ENCODE data around the gene ELOVL4.

ELOVL4 gene

GRCh38 chr6:79894939-79895338 lies 52.4 kb downstream of the ELOVL4 start:
- Histone ChIP-seq H3K4me1 (ENCODE audit: insufficient read depth, low read length) (no peaks in the 10 kb centered on the region), H3K36me3 (ENCODE audit: insufficient read depth, low read length) (no peaks in the 10 kb centered on the region), H3K9me3 (ENCODE audit: control insufficient read depth, insufficient read depth, low read length) (peaks cover 4% of the 10 kb centered on the region), H3K9ac (ENCODE audit: low read depth, low read length) (no peak overlapping the region)

DNA sequence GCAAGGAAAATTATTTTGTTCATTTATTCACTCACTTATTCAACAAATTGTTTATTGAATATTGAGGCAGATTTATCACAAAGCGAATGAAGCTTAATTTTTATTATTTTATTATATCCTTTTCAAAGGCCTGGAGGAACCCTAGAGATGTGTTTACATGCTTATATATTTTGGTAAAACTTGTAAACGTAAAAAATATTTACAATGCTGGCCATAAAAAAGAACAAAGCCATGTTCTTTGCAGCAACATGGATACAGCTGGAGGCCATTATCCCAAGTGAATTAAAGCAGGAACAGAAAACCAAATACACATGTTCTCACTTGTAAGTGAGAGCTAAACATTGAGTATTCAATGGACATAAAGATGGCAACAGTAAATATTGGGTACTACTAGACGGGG lies 58.8 kb downstream of the ELOVL4 start:
- no peak overlapping the region for H3K9ac ChIP-seq (ENCODE audit: low read depth, low read length)
- no peaks in the 10 kb centered on the region for H3K36me3 ChIP-seq (ENCODE audit: insufficient read depth, low read length)
- H3K4me1 ChIP-seq (ENCODE audit: insufficient read depth, low read length) = no peaks in the 10 kb centered on the region
- H3K9me3 ChIP-seq (ENCODE audit: control insufficient read depth, insufficient read depth, low read length) = peaks cover 4% of the 10 kb centered on the region

DNA sequence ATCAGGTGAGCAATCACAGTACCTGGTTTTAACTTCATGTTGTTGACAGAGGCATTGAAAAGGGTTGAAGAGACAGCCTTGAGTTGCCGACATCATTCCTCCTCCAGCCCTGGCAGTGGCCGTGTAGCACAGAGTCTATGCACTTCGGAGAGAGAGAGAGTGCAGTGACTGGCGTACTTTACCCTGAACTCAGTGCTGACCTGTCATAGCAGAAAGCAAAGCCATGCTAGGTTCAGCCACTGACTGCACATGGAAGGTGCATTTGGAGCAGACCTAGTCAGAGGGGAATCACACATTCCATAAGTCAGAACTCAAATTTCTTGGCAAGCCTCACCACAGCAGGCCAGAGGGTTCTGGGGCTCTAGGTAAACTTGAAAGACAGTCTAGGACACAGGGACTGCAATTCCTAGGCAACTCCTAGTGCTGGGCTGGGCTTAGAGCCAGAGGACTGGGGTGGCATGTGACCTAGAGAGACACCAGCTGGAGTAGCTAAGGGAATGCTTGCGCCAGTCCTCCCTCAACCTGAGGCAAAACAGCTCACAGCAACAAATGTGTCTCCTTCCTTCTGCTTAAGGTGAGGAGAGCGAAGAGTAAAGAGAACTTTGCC lies 69.1 kb downstream of the ELOVL4 start:
- Histone ChIP-seq H3K9ac (ENCODE audit: low read depth, low read length) (no peak overlapping the region), H3K4me1 (ENCODE audit: insufficient read depth, low read length) (no peaks in the 10 kb centered on the region), H3K36me3 (ENCODE audit: insufficient read depth, low read length) (no peaks in the 10 kb centered on the region), H3K9me3 (ENCODE audit: control insufficient read depth, insufficient read depth, low read length) (no peaks in the 10 kb centered on the region)

GRCh38 chr6:79874531-79875134 lies 72.7 kb downstream of the ELOVL4 start:
- Histone ChIP-seq H3K4me1 (ENCODE audit: insufficient read depth, low read length) (no peaks in the 10 kb centered on the region), H3K9me3 (ENCODE audit: control insufficient read depth, insufficient read depth, low read length) (no peaks in the 10 kb centered on the region), H3K36me3 (ENCODE audit: insufficient read depth, low read length) (no peaks in the 10 kb centered on the region), H3K9ac (ENCODE audit: low read depth, low read length) (no peak overlapping the region)

DNA sequence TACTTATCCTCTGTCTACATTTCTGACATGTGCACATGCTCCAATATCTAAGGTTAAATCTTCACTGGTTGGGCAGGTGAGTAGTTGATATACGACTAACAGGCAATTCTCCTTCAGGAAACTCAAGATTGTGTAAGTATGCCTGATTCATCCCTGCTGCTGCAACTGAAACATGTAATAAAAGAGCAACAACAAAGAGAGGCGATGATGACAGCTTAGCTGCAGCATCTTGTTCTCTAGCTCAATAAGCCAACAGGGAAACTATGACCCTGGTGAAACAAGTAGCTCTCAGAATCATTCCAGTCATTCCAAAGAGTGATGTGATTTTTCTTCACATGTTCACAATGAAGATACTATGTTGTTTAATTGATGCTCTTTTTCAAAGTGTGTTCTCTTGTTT lies 74.4 kb downstream of the ELOVL4 start:
- 0 out of 2 replicates have a peak, but pooled peaks cover 3% of the 10 kb centered on the region for H3K4me1 ChIP-seq (ENCODE audit: insufficient read depth, low read length)
- no peak overlapping the region for H3K9ac ChIP-seq (ENCODE audit: low read depth, low read length)
- H3K9me3 ChIP-seq (ENCODE audit: control insufficient read depth, insufficient read depth, low read length) = no peaks in the 10 kb centered on the region
- no peaks in the 10 kb centered on the region for H3K36me3 ChIP-seq (ENCODE audit: insufficient read depth, low read length)

DNA sequence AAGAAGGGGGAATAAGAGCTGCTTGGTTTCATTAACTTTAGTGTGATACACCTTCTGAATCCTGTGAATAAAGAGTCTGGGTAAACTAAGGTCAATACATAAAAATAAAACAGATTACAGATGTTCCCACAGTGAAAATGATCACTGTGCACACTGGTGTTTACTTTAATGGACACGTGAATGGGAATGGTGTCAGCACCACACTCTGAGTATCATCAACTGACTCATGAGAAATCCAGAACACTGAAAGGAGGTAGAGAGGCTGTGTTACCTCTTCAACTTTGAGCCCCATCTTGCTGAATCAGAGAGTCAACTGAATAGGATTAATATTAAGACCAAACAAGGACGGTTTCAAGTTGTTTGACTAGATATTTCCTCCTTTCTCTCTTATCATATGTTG lies 75.0 kb downstream of the ELOVL4 start:
- Histone ChIP-seq H3K9ac (ENCODE audit: low read depth, low read length) (no peak overlapping the region), H3K4me1 (ENCODE audit: insufficient read depth, low read length) (0 out of 2 replicates have a peak, but pooled peaks cover 3% of the 10 kb centered on the region), H3K36me3 (ENCODE audit: insufficient read depth, low read length) (no peaks in the 10 kb centered on the region), H3K9me3 (ENCODE audit: control insufficient read depth, insufficient read depth, low read length) (no peaks in the 10 kb centered on the region)

DNA sequence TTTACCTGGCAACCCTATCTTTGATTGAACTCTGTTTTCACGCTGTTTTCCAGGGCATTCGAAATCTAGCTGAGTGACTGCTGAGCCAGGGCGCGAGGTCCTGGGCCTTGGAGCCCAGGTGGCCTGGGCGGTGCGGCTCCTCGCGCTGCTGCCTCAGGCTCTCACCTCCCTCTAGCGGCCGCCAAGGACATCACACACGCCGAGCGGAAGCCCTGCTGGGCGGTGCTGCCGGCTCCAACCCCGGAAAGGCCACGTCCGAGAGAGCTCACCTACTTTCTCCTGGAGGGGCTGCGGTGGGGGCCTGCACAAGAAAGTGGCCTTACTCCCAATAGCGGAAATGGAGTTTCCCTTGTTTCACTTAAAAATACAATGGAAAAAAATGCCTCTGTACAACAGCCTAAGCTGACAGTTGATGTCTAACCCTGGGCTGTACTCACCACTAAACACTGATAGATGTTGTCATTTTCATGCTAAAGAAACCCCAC lies 77.7 kb downstream of the ELOVL4 start:
- 0 out of 2 replicates have a peak, but pooled peaks cover 3% of the 10 kb centered on the region for H3K4me1 ChIP-seq (ENCODE audit: insufficient read depth, low read length)
- H3K9me3 ChIP-seq (ENCODE audit: control insufficient read depth, insufficient read depth, low read length) = no peaks in the 10 kb centered on the region
- H3K9ac ChIP-seq (ENCODE audit: low read depth, low read length) = 0 out of 2 replicates have a peak overlapping the region, but pooled peaks have one; percentile 20
- no peaks in the 10 kb centered on the region for H3K36me3 ChIP-seq (ENCODE audit: insufficient read depth, low read length)

DNA sequence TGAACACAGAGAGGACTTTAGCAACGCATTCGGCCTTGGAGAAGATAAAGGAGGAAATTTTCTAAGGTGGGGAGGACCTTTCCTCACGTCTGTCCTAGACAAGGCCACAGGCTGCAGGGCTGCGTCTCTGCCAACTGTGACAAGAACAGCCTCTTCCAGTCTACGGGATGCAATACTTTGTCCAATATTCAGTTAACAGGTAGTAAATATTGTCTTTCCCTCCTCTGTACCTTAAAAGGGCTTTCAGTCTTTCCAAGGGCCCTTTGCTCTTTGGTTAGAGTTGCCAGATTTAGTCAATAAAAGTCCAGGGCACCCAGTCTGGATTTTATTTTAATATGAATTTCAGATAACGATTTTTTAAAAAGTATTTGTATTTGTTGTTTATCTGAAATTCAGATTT lies 78.2 kb downstream of the ELOVL4 start:
- 0 out of 2 replicates have a peak, but pooled peaks cover 3% of the 10 kb centered on the region for H3K4me1 ChIP-seq (ENCODE audit: insufficient read depth, low read length)
- no peaks in the 10 kb centered on the region for H3K36me3 ChIP-seq (ENCODE audit: insufficient read depth, low read length)
- H3K9ac ChIP-seq (ENCODE audit: low read depth, low read length) = no peak overlapping the region
- H3K9me3 ChIP-seq (ENCODE audit: control insufficient read depth, insufficient read depth, low read length) = no peaks in the 10 kb centered on the region

- Histone ChIP-seq H3K9me3 (ENCODE audit: control insufficient read depth, insufficient read depth, low read length) (no peaks in the 10 kb centered on the region), H3K9ac (ENCODE audit: low read depth, low read length) (peak overlapping the region; percentile 24; the same call in 1 of the 2 replicates), H3K4me1 (ENCODE audit: insufficient read depth, low read length) (0 out of 2 replicates have a peak, but pooled peaks cover 3% of the 10 kb centered on the region), H3K36me3 (ENCODE audit: insufficient read depth, low read length) (no peaks in the 10 kb centered on the region)
Measured at GRCh38 chr6:79868098-79868722, 79.1 kb downstream of the ELOVL4 start.
